HG03135 (cell line): ENCODE results near the gene DPF1.
A peak's percentile ranks its signal among the peaks of the same experiment; 100 is the strongest.
"Not testable (repeated sequence)": the region's sequence is repeated elsewhere in the genome, so short reads cannot be mapped to it uniquely, and the experiment has no call there.

Experiments used
- ATAC-seq: cut with Tn5 transposase; IDR thresholded peaks from one replicate; pipeline ENCODE4 v1.9.1; 2021; ENCODE audit warnings: mild to moderate bottlenecking, moderate library complexity; ENCODE audit not compliant: unreplicated experiment

DPF1 gene

DNA sequence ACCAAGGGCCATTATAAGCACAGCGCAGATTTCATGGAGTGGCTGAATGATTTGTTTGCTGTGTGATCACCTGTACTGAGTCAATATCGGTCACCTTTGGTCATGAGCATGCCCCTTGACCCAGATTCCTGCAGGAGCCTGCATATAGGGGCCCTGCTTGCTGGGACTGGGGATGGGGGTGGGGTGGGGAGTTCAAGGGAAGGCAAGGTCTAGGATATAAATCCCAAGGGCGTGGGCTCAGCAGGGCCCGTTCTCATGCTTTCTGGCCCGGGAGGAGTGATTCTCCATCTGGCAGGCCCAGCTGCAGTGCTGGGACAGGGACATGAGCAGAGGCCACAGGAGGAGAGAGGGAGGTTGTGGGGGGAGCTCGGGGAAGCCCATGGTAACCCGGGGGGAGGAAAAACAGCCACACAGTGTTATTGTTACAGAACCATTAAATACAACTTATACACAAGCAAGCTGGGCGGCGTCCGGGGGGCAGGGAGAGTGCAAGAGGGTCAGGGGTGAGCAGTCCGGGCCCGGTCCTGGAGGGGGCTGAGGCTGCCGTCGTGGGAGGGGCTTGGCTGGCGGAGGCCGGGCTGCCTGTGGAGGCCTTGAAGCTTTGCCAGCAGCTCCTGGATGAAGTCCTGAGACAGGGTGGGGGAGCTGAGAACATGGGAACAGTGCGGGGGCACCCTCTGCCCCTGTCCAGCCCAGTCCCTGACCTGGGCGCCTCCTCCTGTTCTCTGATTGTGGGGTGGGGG lies 27.0 kb upstream of the DPF1 start:
- ATAC-seq: no peak

DNA sequence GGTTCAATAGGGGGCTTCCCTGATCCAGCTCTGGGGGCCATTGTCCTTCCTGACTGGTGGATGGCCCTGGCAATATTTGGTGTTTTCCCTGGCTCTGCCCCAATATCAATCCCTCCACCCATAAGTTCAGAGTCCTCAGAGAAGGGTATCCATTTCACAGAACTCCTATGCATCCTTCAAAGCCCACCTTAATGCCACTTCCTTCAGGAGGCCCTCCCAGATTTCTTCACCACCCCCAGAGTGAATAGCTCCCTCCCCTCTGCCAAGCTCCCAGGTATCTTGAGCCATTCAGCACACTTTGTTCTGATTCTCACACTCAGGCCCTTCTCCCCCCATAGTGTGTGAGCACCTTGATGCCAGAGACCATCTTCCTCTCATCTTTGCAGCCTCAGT lies 26.4 kb upstream of the DPF1 start:
- ATAC-seq: no peak

DNA sequence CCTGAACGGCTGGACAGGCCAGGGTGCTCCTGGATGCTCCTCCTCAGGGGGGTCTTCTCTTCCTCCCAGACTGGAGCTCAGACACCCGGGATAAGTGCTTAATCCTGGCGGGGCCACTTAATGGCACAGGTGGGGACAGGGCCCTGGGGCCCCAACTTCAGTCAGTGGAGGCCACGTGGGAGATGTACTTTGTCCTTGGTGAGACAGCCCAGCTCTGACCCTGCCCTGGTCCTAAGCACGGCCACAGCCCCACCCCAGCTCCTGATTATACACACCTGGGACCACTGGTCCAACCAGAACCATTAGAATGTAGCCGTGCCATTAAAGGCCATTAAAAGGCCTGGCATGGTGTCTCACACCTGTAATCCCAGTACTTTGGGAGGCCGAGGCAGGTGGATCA lies 24.4 kb upstream of the DPF1 start:
- ATAC-seq: no peak

GRCh38 chr19:38247734-38248268 lies 23.8 kb upstream of the DPF1 start:
- ATAC-seq: no peak

GRCh38 chr19:38247126-38247525 lies 23.1 kb upstream of the DPF1 start:
- ATAC-seq: no peak

GRCh38 chr19:38245826-38246498 lies 21.9 kb upstream of the DPF1 start:
- ATAC-seq: no peak

DNA sequence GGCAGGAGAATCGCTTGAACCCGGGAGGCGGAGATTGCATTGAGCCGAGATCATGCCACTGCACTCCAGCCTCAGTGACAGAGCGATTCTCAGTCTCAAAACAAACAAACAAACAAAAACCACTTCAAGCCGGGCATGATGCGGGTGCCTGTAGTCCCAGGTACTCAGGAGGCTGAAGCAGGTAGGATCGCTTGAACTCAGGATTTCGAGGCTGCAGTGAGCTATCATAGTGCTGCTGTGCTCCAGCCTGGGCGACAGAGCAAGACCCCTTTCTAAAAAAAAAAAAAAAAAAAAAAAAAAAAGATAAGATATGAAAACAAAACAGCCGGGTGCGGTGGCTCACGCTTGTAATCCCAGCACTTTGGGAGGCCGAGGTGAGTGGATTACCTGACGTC lies 19.3 kb upstream of the DPF1 start:
- no peak for ATAC-seq

DNA sequence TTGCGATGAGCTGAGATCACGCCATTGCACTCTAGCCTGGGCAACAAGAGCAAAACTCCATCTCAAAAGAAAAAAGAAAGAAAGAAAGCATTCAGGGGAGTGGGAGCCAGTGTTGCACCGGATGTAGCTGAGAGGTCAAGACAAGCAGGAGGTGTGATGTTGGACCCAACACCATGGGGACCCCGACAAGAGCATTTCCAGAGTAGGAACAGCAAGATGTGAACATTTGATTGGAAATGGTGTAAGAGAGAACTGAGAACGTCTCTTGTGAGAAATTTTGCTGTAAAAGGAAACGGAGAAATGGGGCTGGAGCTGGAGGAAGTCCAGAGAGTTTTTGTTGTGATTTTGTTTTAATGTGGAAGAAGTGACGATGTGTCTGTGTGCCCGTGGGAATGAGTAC lies 15.8 kb upstream of the DPF1 start:
- ATAC-seq: no peak

- no peak for ATAC-seq
Measured at GRCh38 chr19:38234615-38235014, 10.6 kb upstream of the DPF1 start.

DNA sequence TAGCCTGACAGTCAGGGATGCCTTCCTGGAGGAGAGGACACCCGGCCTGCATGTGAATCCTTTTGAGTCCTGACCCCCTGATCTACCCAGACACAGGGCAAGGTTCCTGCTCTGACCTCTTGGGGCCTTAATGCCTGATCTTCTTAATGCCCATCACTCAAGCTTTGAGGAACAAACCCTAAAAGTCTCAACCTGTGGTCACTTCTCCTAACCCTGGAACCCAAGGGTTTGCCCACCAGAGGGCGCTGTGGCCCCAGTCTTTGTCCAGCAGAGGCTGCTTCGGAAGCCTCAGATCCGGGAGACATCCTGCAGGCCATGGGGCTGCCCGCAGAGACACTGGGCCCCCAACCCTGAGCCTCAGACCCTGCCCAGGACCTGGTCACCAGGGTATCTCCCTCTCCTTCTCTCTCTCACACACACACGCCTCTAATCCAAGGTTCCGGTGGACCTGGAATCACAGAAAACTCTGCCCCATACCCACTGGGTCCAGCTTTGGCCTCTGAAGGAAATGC lies 9.8 kb upstream of the DPF1 start:
- no peak for ATAC-seq

DNA sequence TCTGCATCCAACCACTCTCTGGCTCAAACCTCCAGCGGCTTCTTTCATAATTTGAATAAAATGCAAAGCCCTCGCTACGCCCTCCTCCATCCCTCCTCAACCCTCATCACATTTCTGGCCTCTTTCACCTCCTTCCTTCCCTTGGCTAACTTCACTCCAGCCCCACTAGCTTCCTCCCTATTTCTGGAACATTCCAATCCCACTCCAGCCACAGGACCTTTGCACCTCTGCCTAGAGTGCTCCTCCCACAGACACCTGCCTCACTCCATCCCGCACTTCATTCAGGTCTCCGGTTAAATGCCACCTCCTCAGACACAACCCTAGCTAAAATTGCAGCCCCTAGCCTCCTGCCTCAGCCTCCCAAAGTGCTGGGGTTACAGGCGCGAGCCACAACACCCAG lies 7.9 kb upstream of the DPF1 start:
- ATAC-seq: no peak

DNA sequence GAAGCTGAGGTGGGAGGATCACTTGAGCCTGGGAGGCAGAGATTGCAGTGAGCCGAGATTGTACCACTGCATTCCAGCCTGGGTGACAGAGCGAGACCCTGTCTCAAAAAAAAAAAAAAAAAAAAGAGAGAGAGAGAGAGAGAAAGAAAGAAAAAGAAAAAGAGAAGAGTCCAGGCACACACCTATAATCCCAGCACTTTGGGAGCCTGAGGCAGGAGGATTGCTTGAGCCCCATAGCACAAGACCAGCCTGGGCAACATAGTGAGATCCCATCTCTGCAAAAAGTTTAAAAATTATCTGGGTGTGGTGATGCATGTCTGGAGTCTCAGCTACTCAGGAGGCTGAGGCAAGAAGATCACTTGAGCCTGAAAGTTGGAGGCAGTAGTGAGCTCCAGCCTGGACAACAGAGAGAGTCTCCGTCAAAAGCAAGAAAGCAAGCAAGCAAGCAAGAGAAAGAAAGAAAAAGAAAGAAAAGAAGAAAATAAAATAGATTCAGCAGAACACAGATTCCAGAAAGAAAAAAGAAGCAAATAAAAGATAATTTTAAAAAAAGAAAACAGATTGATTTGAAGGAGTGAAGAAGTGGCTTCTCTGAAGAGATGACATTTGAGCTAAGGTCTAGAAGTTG lies 6.6 kb upstream of the DPF1 start:
- not testable (repeated sequence) for ATAC-seq

DNA sequence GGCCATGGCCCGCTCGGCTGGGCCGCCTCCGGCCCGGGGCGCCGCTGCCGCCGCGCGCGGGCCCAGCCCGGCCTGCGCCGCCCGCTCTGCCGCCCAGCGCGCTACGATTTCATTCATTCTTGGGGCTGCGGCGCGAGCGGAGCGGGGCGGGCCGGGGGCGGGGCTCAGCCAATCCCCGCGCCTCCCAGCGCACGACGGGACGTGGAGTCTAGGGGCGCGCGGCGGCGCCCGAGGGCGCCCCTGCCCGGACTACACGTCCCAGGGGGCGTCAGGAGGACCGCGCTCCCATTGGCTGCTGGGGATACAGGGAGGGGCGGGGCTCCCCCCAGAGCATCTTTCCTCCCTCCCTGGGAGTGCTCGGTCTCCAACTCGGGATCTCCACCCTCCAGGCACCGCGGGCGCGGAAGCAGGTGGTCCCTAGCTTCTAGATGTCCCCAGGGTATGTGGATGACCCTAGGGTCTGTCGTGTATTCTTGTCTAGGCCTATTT lies 5.6 kb upstream of the DPF1 start:
- peak; percentile 55 for ATAC-seq

DNA sequence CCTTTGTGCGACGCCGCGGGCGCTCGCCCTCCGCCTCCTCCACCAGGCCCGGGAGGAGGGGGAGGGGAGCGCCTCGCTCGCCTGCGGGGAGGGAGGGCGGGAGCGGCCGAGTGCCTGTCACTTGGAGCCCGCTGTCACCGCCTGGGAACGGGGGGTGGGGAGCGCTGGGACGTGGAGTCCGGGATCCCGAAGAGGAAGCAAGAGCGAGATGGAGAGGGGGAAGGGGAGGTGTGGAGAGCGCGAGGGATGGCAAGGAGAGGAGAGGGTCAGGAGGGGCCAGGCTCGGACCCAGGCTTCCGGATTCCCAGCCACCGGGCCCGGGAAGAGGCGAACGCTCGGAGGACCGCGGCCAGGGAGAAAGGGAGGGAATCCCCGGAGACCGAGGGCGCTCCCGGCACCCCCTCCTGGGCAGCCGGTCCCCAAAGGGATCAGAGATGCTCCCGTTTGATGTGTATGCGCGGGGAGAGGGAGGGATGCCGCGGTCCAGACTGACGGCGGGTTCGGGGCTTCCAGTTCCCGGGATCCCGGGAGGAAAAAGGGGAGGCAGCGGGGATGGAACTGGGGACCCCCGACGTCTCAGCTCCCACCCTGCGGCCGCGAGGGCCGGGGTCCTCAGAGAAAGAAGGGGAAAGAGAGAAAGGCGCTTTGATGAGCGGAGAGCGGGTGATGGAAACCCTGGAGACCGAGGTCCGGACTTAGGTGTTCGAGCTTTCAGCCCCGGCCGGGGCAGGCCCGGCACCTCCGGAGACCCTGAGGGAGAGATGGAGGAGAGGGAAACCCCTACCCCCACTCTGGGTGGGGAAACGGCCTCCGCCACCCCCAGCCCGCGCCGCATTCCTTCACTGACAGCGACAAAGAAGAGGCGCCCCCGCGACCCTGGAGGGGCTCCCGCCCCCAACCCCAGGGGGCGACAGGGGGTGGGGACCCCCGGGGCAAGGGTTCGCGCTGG lies 4.7 kb upstream of the DPF1 start:
- ATAC-seq: no peak

DNA sequence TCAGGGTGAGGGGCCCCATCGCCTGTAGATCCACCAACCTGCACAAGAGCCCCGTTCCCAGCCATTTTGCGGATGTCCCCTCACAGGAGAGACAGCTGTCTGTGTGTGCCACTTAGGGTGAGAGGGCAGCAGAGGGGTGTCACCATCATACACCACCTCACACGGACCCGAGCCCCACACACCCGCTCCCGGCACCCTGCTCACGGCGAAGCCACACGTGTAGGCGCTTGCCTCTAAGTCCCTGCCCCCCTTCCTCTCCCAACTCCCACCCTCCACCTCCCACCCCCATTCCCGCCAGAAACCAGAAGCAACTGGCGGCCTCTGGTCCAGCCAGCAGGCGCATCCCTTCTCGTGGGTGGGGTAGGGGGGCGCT lies 4.0 kb upstream of the DPF1 start:
- no peak for ATAC-seq

GRCh38 chr19:38227287-38228004 lies 3.4 kb upstream of the DPF1 start:
- ATAC-seq: no peak

- not testable (repeated sequence) for ATAC-seq
Measured at GRCh38 chr19:38224863-38225218, 819 bp upstream of the DPF1 start.

DNA sequence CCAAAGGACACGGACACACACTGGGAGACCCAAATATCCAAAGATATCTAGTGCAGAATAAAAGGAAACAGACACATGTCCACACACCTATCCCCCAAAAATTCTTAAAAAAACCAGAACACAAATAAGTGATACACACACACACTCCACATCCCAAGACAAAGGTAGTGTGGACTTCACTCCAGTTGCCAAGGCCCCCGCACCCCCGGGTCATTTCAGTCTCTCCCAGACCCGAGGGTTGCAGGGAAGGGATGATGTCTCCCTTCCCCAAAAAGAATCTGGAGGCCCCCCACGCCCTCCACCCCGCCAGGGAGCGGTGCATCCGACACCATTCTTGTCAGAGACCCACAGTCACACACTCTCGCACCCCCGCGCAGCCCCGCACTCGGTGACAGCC lies 407 bp downstream of the DPF1 start:
- ATAC-seq: no peak

DNA sequence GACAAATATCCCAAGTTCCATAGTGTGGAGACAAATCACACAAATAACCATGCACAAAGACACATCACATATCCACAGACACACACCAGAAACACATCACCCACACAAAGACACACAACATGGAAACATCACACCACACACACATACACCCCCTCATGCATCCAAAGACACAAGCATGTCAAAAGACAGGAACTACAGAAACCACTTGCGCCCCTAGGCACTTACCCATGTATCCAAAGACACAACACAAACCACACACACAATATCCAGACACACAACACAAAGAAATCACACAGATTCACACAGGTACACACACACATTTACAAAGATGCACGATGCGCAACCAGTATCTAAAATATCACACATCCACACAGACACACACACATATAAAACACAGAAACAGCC lies 901 bp downstream of the DPF1 start:
- ATAC-seq: no peak
